ENCODE results near the gene NBAS.

The NBAS gene

DNA sequence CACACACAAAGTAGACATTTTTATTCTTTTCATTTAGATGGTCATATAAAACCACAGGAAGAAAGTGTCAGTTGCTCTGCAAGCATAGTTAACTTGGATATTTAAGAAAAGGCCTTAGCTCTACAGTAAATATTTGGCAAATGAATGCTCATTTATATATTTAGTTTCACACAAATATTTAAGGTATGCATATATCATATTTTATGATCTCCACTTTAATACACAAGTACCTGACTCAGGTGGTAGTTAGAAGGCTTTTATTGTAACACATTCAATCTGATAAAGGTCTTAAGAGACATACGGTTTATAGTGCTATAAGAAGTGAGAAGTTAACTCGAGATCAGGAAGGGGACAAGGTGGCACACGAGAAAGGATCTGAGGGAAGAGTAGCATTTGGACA is 363.1 kb downstream of the NBAS start:
- Histone ChIP-seq H3K4me1 (no peaks in the 10 kb centered on the region), H3K27ac (no peak overlapping the region), H3K4me3 (no peak overlapping the region), H3K9me3 (no peaks in the 10 kb centered on the region), H3K27me3 (no peaks in the 10 kb centered on the region), H3K36me3 (no peaks in the 10 kb centered on the region)
- TF ChIP-seq CTCF (IDR thresholded peaks at IDR 0.05) = no peak
- DNase-seq = no peak
- intact Hi-C loops (cut with DNase I; ENCODE audit: low total_unique reads) = no loop called here

DNA sequence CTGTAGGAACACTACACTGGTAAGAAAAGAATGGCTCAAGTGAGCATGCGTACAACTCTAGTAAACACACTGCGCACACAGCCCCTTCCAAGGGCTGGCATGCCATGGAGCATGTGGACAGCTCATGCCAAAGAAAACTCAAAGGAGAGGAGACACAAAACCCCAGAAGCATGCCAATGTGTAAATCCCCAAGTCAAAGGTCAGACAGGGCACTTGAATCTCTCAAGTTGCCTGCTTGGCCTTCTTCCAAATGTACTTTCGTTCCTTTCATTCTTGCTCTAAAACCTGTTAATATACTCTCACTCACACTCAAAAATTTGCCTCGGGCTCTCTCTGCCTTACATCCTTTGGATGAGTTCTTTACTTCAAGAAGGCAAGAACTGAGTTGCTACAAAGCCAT is 365.3 kb downstream of the NBAS start:
- Histone ChIP-seq H3K9me3 (no peaks in the 10 kb centered on the region), H3K4me3 (no peak overlapping the region), H3K36me3 (no peaks in the 10 kb centered on the region), H3K4me1 (no peaks in the 10 kb centered on the region), H3K27me3 (no peaks in the 10 kb centered on the region), H3K27ac (no peak overlapping the region)
- TF ChIP-seq CTCF (IDR thresholded peaks at IDR 0.05) = no peak
- no peak for DNase-seq
- intact Hi-C loops (cut with DNase I; ENCODE audit: low total_unique reads) = no loop called here

GRCh38 chr2:15191789-15192188 is 369.3 kb downstream of the NBAS start:
- H3K4me1 ChIP-seq = no peaks in the 10 kb centered on the region
- peaks cover 0 to 26% (median 7%) of the 10 kb centered on the region in 3 donors for H3K36me3 ChIP-seq

GRCh38 chr2:15189216-15189615 is 371.9 kb downstream of the NBAS start:
- DNase-seq = no peak
- intact Hi-C loops (cut with DNase I; ENCODE audit: low total_unique reads) = no loop called here

More at GRCh38 chr2:15191789-15192188, 369.3 kb downstream of the NBAS start:
- Histone ChIP-seq H3K27ac (no peak overlapping the region), H3K4me3 (no peak overlapping the region), H3K27me3 (no peaks in the 10 kb centered on the region), H3K9me3 (no peaks in the 10 kb centered on the region)
- intact Hi-C loops (cut with DNase I; ENCODE audit: low total_unique reads) = no loop called here
- TF ChIP-seq CTCF (IDR thresholded peaks at IDR 0.05) = no peak
- no peak for DNase-seq

DNA sequence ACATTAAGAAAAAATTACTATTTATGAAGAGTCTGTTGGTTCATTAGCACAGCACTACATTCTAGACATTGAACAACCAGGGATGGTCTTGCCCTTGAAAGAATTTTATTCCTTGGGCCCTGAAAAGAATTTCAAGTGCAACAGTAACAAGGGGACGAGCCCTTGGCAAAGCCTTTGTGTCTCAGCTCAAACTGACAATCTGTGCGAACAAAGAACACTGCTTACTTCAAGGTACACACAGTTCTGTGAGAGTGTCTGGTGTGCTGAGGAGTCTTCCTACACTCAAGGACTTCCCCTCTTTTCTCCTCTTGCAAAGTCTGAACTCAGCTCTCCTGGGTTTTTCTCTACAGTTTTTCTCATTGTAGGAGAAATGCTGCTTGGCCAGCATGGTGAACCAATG is 373.4 kb downstream of the NBAS start:
- H3K4me3 ChIP-seq = no peak overlapping the region
- no peaks in the 10 kb centered on the region for H3K9me3 ChIP-seq
- no peak overlapping the region for H3K27ac ChIP-seq
- TF ChIP-seq CTCF (IDR thresholded peaks at IDR 0.05) = no peak
- peaks cover 13 to 39% (median 20%) of the 10 kb centered on the region in 3 donors for H3K36me3 ChIP-seq
- no peaks in the 10 kb centered on the region for H3K4me1 ChIP-seq
- no peaks in the 10 kb centered on the region for H3K27me3 ChIP-seq
- intact Hi-C loops (cut with DNase I; ENCODE audit: low total_unique reads) = no loop called here
- DNase-seq = no peak

More at GRCh38 chr2:15189216-15189615, 371.9 kb downstream of the NBAS start:
- Histone ChIP-seq H3K4me1 (no peaks in the 10 kb centered on the region), H3K9me3 (no peaks in the 10 kb centered on the region), H3K4me3 (no peak overlapping the region), H3K36me3 (peaks cover 12 to 33% (median 20%) of the 10 kb centered on the region in 3 donors), H3K27ac (no peak overlapping the region), H3K27me3 (no peaks in the 10 kb centered on the region)
- TF ChIP-seq CTCF (IDR thresholded peaks at IDR 0.05) = no peak

GRCh38 chr2:15186118-15186517 is 375.0 kb downstream of the NBAS start:
- Histone ChIP-seq H3K27ac (no peak overlapping the region), H3K4me3 (no peak overlapping the region), H3K36me3 (peaks cover 17 to 46% (median 20%) of the 10 kb centered on the region in 3 donors), H3K27me3 (no peaks in the 10 kb centered on the region), H3K9me3 (no peaks in the 10 kb centered on the region), H3K4me1 (no peaks in the 10 kb centered on the region)
- TF ChIP-seq CTCF (IDR thresholded peaks at IDR 0.05) = no peak
- no peak for DNase-seq
- intact Hi-C loops (cut with DNase I; ENCODE audit: low total_unique reads) = no loop called here

All from tibial artery (tissue), 4 donors.